Activated naive CD4-positive, alpha-beta T cell treated with anti-CD3 and anti-CD28 coated beads for 36 hours (primary cell): ENCODE results near the gene ADGRD2. TPM values are rescaled to one million over a fixed set of nuclear protein-coding genes. Genes with fewer than 3 reads are reported as not detected.

Experiments used
- CTCF ChIA-PET: fragments of 350-600 bp; sonication (Branson Sonifier 250); formaldehyde crosslinking; loops from one replicate; lab custom pipeline; 2021; ENCODE audit warnings: antibody characterized with exemption; lab: Charles Lee
- DNase-seq: peaks from one replicate; pipeline ENCODE4 v3.0.0-alpha.2; 2020
- H3K27ac Mint-ChIP-seq: one replicate; pipeline ENCODE4 v1.8.0; 2021; ENCODE audit warnings: mild to moderate bottlenecking, mixed read lengths
- H3K27me3 Mint-ChIP-seq: one replicate; pipeline ENCODE4 v1.8.0; 2021; ENCODE audit warnings: low read depth, mixed read lengths
- H3K36me3 Mint-ChIP-seq: one replicate; pipeline ENCODE4 v1.8.0; 2021; ENCODE audit warnings: low read depth, mixed read lengths
- H3K4me1 Mint-ChIP-seq: one replicate; pipeline ENCODE4 v1.8.0; 2021; ENCODE audit warnings: low read depth, mixed read lengths
- H3K4me3 Mint-ChIP-seq: one replicate; pipeline ENCODE4 v1.8.0; 2021; ENCODE audit warnings: mild to moderate bottlenecking, moderate library complexity, mixed read lengths
- H3K9me3 Mint-ChIP-seq: one replicate; pipeline ENCODE4 v1.8.0; 2021; ENCODE audit warnings: mixed read lengths
- intact Hi-C: fragments of 100-400 bp; cut with micrococcal nuclease; formaldehyde crosslinking; loops from one replicate; pipeline ENCODE4 v1.15.1; 2023
- total RNA-seq, 2 experiments: library from RNA; stranded (reverse); gene quantifications; one replicate each; pipeline ENCODE4 v1.2.3, GENCODE V29; 2021

The ADGRD2 gene
- total RNA-seq, 2 experiments from 2014 or later = not detected

DNA sequence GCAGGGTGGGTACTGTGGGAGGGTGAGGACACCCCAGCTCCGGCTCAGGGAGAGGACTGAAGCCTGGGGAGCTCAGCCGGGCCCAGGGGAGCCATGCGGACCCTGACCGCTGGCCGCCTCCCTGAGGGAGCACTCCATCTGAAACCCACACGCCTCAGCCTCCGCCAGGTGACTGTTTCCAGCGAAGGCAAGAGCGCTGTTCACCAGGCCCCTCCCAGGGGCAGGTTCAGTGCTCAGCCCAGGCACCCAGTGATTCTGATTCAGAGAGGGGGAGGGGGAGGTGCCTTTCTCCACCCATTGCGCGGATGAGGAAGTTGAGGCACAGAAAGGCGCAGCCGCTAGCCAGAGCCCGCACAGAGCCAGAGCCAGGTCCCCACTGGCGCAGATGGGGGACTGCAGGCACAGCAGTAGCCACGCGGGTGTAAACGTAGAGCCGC lies 27.0 kb downstream of the ADGRD2 start:
- DNase-seq = no peak
- Mint-ChIP-seq H3K9me3 (no peaks in the 10 kb centered on the region), H3K4me3 (no peak overlapping the region), H3K27me3 (peaks cover 18% of the 10 kb centered on the region), H3K4me1 (no peaks in the 10 kb centered on the region), H3K27ac (no peak overlapping the region), H3K36me3 (no peaks in the 10 kb centered on the region)
- CTCF ChIA-PET = no interaction called here
- intact Hi-C loops = no loop called here

DNA sequence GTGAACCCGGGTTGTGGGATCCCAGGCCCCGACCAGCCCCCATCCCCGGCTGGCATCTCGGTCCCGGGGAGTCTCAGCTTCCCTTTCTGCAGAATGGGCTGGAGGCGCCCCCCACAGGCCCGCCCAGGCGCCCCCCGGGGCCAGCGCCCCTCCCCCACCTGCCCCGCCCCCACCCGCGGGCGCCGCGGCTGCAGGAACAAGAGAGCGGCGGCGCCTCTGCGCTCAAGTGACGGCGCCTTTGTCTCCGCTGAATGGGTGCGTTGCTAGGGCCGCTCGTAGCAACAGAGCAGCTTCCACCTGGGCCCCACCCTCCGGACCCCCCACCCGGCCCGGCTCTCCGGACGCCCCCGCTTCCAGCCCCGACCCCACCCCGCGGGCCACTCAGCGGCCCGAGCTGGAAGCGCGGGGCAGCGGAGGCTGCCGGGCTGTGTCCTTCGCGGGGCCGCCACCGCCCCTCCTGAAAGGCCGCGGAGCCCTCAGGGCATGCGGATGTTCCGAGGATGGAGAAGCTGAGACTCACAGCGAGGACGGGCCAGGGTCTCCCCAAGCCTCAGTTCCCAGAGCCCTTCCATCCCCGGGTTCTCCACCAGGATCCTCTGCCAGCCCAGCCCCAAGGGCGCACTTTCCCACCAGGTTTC lies 27.5 kb downstream of the ADGRD2 start:
- Mint-ChIP-seq H3K36me3 (no peaks in the 10 kb centered on the region), H3K27me3 (peaks cover 18% of the 10 kb centered on the region), H3K4me1 (no peaks in the 10 kb centered on the region), H3K27ac (no peak overlapping the region), H3K9me3 (no peaks in the 10 kb centered on the region), H3K4me3 (no peak overlapping the region)
- intact Hi-C loops = no loop called here
- CTCF ChIA-PET = no interaction called here
- no peak for DNase-seq

DNA sequence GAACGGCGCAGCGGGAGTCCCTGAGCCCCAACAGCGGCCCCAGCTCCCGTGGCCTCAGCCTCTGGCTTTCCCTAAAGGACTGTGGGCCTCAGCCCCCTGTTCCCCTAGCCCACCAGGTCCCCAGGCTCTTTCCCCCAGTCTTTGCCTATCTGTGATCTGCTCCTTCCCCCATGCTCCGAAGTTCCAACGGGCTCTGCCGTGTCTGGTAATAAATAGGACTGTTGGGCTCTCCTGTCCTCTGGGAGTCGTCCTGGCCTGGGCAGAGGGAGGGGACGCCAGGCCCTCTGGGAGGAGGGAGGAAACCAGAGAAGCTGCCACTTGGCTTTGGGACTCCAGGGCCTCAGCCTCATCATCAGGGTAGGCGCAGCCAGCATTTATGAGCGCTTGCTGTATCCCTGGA lies 28.1 kb downstream of the ADGRD2 start:
- H3K9me3 Mint-ChIP-seq = no peaks in the 10 kb centered on the region
- no peak for DNase-seq
- peaks cover 18% of the 10 kb centered on the region for H3K27me3 Mint-ChIP-seq
- H3K27ac Mint-ChIP-seq = no peak overlapping the region
- H3K4me1 Mint-ChIP-seq = no peaks in the 10 kb centered on the region
- intact Hi-C loops = no loop called here
- CTCF ChIA-PET = no interaction called here
- H3K4me3 Mint-ChIP-seq = no peak overlapping the region
- no peaks in the 10 kb centered on the region for H3K36me3 Mint-ChIP-seq

DNA sequence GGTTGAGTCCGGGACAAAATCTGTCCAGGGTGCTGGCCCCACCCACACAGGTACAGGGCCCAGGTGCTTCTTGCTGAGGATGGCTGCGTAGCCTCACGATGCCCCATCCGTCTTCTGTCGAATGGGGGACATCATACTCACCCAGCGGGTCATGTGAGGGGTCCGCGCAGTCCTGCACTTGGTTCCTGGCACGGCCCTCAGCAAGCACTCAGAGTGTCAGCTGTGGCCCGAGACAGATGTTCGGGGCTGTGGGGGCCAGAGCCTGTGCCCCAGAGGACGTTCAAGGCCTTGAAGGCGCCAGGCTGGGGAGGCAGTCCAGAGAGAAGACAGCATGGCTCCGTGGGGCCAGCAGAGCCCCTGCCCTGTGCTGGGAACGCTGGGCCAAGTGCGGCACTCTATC lies 29.1 kb downstream of the ADGRD2 start:
- intact Hi-C loops = no loop called here
- no peaks in the 10 kb centered on the region for H3K9me3 Mint-ChIP-seq
- H3K4me1 Mint-ChIP-seq = no peaks in the 10 kb centered on the region
- CTCF ChIA-PET = no interaction called here
- H3K27ac Mint-ChIP-seq = no peak overlapping the region
- no peaks in the 10 kb centered on the region for H3K36me3 Mint-ChIP-seq
- no peak for DNase-seq
- H3K27me3 Mint-ChIP-seq = peaks cover 18% of the 10 kb centered on the region
- no peak overlapping the region for H3K4me3 Mint-ChIP-seq

DNA sequence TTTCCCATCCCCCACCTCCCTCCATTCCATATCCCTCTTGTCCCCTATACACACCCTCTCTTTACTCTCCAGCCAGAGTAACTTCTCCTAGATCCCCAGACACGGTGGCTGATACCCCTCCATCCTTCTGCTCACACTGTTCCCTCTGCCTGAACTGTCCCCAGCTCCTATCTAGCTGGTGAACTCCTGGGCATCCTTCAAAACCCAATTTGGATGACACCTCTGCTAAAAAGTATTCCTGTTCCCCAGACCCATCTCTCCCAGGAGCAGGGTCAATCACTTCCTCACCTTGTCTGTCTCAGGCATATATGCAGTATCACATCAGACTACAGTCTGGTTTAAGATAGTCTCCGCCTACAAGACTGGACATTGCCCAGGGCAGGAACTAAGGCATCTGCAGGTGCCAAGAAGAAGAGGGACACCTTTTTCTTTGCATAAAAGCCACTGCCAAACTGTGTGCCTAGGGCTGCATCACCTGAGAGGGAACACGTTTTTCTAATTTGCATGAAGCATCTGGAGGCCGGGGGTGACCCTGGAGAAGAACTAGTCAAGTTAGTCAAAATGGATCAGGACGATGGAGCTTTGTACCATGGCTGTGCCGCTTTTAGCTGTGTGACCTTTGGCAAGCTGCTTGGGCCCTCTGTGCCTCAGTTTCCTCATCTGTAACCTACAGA lies 29.8 kb downstream of the ADGRD2 start:
- Mint-ChIP-seq H3K4me1 (no peaks in the 10 kb centered on the region), H3K27ac (no peak overlapping the region), H3K36me3 (no peaks in the 10 kb centered on the region), H3K9me3 (no peaks in the 10 kb centered on the region), H3K27me3 (peaks cover 18% of the 10 kb centered on the region), H3K4me3 (no peak overlapping the region)
- CTCF ChIA-PET = no interaction called here
- intact Hi-C loops = no loop called here
- no peak for DNase-seq

DNA sequence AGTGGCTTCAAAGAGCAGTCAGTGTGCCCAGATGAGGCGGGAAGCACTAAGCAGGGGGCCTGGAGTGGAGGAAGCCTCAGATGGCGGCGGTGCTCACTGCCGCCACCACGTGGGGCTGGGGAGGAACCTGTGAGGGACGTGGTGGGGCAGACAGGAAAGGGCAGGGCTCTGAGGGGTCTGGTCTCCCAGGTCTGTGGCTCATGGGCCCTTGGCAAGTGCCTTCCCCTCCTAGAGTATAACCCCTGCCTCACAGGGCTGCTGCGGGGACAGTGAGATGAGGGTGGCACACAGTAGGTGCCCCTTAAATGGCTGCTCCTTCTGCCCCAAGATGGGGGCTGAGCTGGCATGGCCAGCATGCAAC lies 30.4 kb downstream of the ADGRD2 start:
- Mint-ChIP-seq H3K36me3 (no peaks in the 10 kb centered on the region), H3K9me3 (no peaks in the 10 kb centered on the region), H3K27ac (no peak overlapping the region), H3K4me3 (no peak overlapping the region), H3K4me1 (no peaks in the 10 kb centered on the region), H3K27me3 (peaks cover 18% of the 10 kb centered on the region)
- intact Hi-C loops = no loop called here
- CTCF ChIA-PET = no interaction called here
- DNase-seq = no peak

DNA sequence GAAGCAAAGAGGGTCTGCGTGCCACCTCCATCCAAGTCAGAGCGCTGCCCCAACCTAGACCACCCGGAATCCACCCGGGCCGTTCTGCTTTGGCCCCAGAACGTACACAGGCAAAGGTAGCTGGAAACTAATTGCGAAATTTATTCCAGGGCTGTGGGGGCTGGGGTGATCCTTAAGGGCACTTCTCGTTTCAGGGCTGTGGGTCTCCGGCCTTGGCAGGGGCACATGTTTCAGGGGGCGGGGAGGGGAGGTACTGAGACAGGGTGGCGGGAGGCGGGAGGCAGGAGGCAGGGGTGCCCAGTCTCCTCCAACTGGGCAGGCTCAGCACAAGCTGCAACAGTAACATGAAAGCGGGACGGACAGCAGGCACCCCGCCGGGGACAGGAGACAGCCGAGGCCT lies 30.9 kb downstream of the ADGRD2 start:
- no peak for DNase-seq
- peaks cover 18% of the 10 kb centered on the region for H3K27me3 Mint-ChIP-seq
- intact Hi-C loops = no loop called here
- no peaks in the 10 kb centered on the region for H3K9me3 Mint-ChIP-seq
- CTCF ChIA-PET = no interaction called here
- H3K27ac Mint-ChIP-seq = no peak overlapping the region
- no peak overlapping the region for H3K4me3 Mint-ChIP-seq
- no peaks in the 10 kb centered on the region for H3K36me3 Mint-ChIP-seq
- H3K4me1 Mint-ChIP-seq = no peaks in the 10 kb centered on the region

DNA sequence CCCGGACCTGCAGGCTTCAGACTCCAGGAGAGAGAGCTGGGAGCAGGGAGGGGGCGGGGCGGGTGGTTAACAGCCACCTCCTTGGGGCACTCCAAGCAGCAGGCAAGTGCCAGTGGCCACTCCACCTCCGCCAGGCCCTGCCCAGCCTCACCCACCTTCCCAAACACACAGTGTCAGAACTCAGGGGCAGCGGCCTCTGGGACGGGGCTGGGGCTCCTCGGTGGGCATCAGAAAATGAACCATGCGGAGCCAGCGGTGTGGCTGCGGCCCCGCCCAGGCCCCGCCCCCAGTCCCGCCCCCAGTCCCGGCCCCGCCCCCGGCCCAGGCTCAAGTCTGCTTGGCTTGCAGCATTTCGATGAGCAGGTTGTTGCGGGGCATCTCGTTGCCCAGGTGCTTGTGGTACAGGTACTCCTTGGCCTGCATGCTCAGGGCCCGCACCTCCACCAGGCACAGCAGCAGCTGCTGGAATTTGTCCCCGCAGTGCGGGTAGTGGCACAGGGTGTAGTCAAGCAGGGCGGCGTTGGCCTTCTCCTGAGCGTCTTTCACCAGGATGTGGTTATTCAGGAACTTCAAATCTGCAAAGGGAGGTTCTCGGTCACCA lies 32.3 kb downstream of the ADGRD2 start:
- Mint-ChIP-seq H3K9me3 (no peaks in the 10 kb centered on the region), H3K36me3 (no peaks in the 10 kb centered on the region), H3K4me1 (no peaks in the 10 kb centered on the region), H3K27ac (no peak overlapping the region), H3K4me3 (no peak overlapping the region), H3K27me3 (peaks cover 14% of the 10 kb centered on the region)
- no peak for DNase-seq
- intact Hi-C loops = no loop called here
- CTCF ChIA-PET = no interaction called here

DNA sequence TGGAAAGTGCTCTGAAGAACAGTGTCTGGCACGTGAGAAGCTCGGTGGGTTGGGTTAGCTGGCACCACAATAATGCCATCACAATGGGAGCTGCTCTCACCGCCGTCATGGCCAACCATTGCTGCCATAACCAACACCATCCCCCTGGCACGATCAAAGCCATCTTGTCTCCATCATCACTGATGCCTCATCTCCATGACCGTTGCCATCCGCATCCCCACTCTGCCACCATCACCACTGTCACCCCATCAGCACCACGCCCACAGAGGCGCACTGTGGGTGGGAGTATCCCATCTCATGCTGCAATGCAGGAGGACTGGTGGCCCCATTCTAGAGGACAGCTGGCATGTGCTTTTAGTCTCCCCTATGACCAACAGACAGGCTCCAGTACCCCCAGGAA lies 33.2 kb downstream of the ADGRD2 start:
- no peak for DNase-seq
- Mint-ChIP-seq H3K4me3 (no peak overlapping the region), H3K27ac (no peak overlapping the region), H3K9me3 (no peaks in the 10 kb centered on the region), H3K36me3 (no peaks in the 10 kb centered on the region), H3K4me1 (no peaks in the 10 kb centered on the region), H3K27me3 (peaks cover 8% of the 10 kb centered on the region)
- CTCF ChIA-PET = no interaction called here
- intact Hi-C loops = no loop called here

DNA sequence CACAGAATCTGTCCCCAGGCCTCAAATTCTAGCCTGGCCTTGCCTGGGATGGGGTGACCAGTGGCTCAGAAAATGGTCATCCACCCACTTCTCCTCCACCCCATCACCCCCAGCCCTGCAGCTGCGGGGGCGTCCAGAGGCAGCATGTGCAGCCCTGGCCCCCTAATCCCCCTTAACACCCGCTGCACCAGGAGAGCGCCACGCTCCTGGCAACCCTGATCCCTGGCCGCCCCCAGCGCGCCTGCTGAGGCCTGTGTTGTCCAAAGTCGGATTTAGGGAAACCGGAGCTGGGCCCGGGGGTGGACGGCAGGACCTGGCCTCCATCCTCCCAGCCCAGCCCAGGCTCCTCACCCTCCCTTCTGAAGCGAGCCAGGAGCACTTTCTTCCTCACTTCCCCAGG lies 35.0 kb downstream of the ADGRD2 start:
- Mint-ChIP-seq H3K4me1 (no peaks in the 10 kb centered on the region), H3K9me3 (no peaks in the 10 kb centered on the region), H3K27ac (no peak overlapping the region), H3K27me3 (no peaks in the 10 kb centered on the region), H3K4me3 (no peak overlapping the region), H3K36me3 (no peaks in the 10 kb centered on the region)
- CTCF ChIA-PET = no interaction called here
- intact Hi-C loops = no loop called here
- no peak for DNase-seq

DNA sequence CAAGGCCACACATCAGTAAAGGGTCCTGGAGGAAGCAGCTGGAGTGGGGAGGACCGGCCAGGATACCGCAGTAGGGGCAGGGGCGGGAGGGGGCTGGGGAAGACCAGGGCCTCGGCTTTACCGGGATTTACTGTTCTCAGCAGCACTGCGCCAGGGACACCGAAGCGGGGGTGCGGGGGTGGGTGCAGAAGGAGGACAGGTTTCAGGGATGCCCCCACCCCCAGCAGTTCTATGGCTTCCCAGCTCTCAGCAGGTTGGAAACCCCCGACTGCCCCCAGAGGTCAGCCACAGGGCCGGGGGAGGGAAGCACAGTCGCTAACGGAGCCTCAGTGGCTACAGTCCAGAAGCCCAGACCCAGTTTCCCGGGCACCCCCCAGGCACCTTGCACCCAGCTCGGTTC lies 35.7 kb downstream of the ADGRD2 start:
- H3K9me3 Mint-ChIP-seq = no peaks in the 10 kb centered on the region
- intact Hi-C loops = no loop called here
- no peaks in the 10 kb centered on the region for H3K4me1 Mint-ChIP-seq
- H3K36me3 Mint-ChIP-seq = no peaks in the 10 kb centered on the region
- CTCF ChIA-PET = no interaction called here
- no peak for DNase-seq
- no peak overlapping the region for H3K27ac Mint-ChIP-seq
- H3K4me3 Mint-ChIP-seq = no peak overlapping the region
- H3K27me3 Mint-ChIP-seq = no peaks in the 10 kb centered on the region

DNA sequence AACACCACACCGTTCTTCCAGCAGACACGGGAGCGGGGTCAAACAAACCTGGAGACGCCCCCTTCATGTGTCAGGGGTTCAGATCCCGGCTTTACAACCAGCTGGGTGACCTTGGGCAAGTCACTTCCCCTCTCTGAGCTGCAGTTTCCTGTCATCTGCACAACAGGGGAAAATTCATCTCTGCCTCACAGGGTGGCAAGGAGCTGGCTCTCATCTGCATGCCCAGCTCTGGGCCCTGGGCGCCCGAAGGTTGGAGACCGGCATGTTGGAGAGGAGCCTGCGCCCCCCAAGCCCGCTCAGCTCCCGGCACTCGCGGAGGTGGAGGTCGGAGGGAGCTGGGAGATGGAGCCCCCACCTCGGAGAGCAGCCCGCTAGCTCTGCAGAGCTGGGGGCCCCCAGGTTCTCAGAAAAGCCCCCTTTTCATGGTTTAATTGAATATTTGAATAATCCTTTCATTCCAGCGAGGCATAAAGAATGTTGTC lies 36.6 kb downstream of the ADGRD2 start:
- no peaks in the 10 kb centered on the region for H3K9me3 Mint-ChIP-seq
- H3K4me1 Mint-ChIP-seq = no peaks in the 10 kb centered on the region
- H3K27ac Mint-ChIP-seq = no peak overlapping the region
- no peaks in the 10 kb centered on the region for H3K36me3 Mint-ChIP-seq
- H3K4me3 Mint-ChIP-seq = no peak overlapping the region
- H3K27me3 Mint-ChIP-seq = no peaks in the 10 kb centered on the region
- CTCF ChIA-PET = no interaction called here
- intact Hi-C loops = no loop called here
- DNase-seq = no peak
